GM12864 (cell line): Measurements from ENCODE around the gene OR6N1.

Experiments
- DNase-seq: peaks from one replicate; pipeline ENCODE4 v3.0.0-alpha.2; 2011; ENCODE audit warnings: low read depth
- H3K4me3 ChIP-seq: 2 replicates; pipeline ENCODE4 v1.5.1; 2011; ENCODE audit warnings: mild to moderate bottlenecking, low read depth, low read length, control low read depth
- TF ChIP-seq, protein P1 (sequence below): IDR thresholded peaks from 2 replicates; pipeline ENCODE4 v1.5.1; 2011; ENCODE audit warnings: low read depth, mild to moderate bottlenecking, moderate library complexity, low read length, control low read depth, inconsistent platforms; ENCODE audit errors: missing control alignments

The OR6N1 gene

DNA sequence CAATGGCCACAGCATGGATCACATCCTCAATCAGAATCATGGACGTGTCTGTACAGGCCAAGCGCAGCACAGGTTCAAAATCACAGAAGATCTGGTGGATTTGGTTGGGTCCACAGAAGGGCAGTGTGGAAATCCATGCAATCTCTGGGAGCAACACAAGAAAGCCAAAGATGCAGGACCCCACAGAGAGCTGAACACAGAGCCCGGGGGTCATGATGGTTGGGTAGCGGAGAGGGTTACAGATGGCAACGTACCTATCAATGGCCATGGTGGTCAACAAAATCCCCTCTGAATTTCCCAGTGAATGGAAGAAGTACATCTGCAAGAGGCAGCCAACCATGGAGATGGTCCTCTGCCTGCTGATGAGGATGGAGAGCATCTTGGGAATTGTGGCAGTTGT is 47.6 kb downstream of the OR6N1 start:
- no peak overlapping the region for H3K4me3 ChIP-seq
- TF ChIP-seq, protein P1, sequence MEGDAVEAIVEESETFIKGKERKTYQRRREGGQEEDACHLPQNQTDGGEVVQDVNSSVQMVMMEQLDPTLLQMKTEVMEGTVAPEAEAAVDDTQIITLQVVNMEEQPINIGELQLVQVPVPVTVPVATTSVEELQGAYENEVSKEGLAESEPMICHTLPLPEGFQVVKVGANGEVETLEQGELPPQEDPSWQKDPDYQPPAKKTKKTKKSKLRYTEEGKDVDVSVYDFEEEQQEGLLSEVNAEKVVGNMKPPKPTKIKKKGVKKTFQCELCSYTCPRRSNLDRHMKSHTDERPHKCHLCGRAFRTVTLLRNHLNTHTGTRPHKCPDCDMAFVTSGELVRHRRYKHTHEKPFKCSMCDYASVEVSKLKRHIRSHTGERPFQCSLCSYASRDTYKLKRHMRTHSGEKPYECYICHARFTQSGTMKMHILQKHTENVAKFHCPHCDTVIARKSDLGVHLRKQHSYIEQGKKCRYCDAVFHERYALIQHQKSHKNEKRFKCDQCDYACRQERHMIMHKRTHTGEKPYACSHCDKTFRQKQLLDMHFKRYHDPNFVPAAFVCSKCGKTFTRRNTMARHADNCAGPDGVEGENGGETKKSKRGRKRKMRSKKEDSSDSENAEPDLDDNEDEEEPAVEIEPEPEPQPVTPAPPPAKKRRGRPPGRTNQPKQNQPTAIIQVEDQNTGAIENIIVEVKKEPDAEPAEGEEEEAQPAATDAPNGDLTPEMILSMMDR, result no peak
- DNase-seq, result no peak

DNA sequence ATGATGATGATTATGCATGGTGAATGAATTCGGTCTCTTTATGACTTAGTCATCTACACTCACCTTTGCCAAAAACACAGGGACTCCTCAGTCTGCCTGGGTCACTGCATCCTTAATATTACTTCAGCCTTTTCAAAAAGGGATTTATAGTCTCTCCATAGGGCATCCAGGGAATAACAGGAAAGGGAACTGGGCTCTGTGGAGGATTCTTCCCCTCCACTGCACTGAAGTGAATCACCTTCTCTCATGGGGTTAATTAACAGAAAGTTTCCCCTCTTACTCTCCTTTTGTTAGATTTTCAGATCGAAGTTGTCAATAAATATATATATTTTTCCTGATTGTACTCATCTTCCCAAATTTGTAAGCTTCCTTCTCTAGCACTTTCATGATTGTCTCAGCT is 51.4 kb downstream of the OR6N1 start, which contains the start of gene OR6K3:
OR6K3 (minus strand) TSS at position 101 of the 400 bp plus-strand sequence. CDS start 2,605 bp downstream, outside the sequence.
- no peak within 1 kb of the TSS for H3K4me3 ChIP-seq
- TF ChIP-seq, protein P1, result no peak
- DNase-seq, result no peak

DNA sequence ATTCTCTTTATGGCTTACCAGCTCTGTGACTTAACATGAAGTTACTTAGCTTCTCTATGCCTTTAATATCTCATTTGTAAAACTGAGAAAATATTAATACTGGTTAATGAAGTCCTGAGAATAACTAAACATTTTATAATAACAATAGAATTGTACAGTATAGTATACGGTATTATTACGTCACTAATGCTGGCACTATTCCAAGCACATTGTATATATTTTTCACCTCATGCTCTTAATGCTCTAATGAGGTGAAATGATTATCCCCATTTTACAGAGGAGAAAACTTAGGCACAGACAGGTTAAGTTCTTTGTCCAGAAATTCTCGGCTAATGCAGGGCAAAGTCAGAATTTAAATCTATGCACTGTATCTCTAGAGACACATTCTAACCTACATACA is 52.3 kb downstream of the OR6N1 start:
- TF ChIP-seq, protein P1, result no peak
- DNase-seq, result no peak
- H3K4me3 ChIP-seq, result no peak overlapping the region

DNA sequence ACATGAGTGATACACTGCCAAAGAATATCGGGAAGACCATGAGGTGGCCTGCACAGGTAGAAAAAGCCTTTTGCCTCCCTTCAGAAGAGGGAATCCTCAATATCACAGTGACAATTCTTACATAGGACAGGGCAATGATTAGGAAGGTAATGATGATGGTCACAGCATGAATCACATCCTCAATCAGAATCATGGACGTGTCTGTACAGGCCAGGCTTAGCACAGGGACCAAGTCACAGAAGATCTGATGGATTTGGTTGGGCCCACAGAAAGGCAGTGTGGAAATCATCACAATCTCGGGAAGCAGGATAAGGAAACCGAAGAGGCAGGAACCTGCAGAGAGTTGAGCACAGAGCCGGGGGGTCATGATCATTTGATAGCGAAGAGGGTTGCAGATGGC is 54.7 kb downstream of the OR6N1 start:
- DNase-seq, result no peak
- H3K4me3 ChIP-seq, result no peak overlapping the region
- TF ChIP-seq, protein P1, result no peak

DNA sequence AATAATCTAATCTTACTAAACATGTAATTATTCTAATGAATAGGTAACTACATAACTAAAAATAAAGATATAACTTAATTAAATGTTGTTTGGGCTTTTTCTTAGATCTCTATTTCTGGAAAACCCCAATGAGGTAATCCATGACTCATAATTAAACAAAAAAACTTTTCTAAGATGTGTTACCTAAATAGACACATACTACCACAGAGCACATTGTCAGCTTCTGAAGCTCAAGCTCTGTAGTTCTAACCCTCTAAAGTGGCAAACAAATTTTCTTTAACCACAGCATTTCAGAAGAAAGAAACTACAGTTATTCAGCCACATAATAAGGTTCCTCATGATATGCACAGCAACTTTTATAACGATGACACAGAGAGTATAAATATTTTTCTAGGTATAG is 55.7 kb downstream of the OR6N1 start:
- H3K4me3 ChIP-seq, result no peak overlapping the region
- no peak for DNase-seq
- TF ChIP-seq, protein P1, result no peak

DNA sequence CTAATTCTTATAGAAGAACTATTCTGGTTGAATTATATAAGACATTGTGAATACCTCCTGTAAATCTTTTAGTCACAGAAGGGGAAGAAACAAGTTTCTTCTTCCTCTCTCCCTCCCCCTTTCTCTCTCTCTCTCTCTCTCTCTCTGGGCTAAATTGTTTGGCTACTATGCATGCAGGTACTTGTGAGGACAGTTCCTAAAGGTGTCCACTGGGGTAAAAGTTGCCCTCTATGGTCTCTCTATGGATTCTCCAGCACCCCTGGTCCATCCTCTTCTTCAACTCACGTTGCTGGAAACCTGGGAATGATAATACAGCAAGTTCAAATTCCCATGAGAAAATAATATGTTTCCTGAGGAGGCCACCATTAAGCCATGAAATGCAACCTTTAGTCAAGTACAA is 57.2 kb downstream of the OR6N1 start:
- no peak for DNase-seq
- no peak overlapping the region for H3K4me3 ChIP-seq
- TF ChIP-seq, protein P1, result no peak
